Karpas-422 (cell line): Measurements from ENCODE around the gene AKAP7. TPM values are rescaled to one million over a fixed set of nuclear protein-coding genes. Genes with fewer than 3 reads are reported as not detected.
"Not testable (repeated sequence)": the region's sequence is repeated elsewhere in the genome, so short reads cannot be mapped to it uniquely, and the experiment has no call there.

Experiments
- DNase-seq: peaks from one replicate; pipeline ENCODE4 v3.0.0-alpha.2; 2015
- H2AFZ ChIP-seq: fragments of 200-600 bp; sonication (generic); 2 replicates; pipeline ENCODE4 v1.6.1; 2014; ENCODE audit warnings: antibody characterized with exemption, low read length, mixed read lengths
- H3K27ac ChIP-seq: fragments of 200-600 bp; sonication (generic); 2 replicates; pipeline ENCODE4 v1.5.1; 2014; ENCODE audit warnings: mild to moderate bottlenecking, low read length, moderate library complexity
- H3K27me3 ChIP-seq: fragments of 200-600 bp; sonication (generic); 2 replicates; pipeline ENCODE4 v1.6.1; 2014; ENCODE audit warnings: low read length, mixed read lengths
- H3K36me3 ChIP-seq: fragments of 200-600 bp; sonication (generic); 2 replicates; pipeline ENCODE4 v1.6.1; 2014; ENCODE audit warnings: low read length, mixed read lengths; ENCODE audit not compliant: insufficient read depth
- H3K4me1 ChIP-seq: fragments of 200-600 bp; sonication (generic); 2 replicates; pipeline ENCODE4 v1.6.1; 2014; ENCODE audit warnings: mild to moderate bottlenecking, low read length, mixed read lengths
- H3K4me2 ChIP-seq: fragments of 200-600 bp; sonication (generic); 2 replicates; pipeline ENCODE4 v1.6.1; 2014; ENCODE audit warnings: low read length, low read depth, mild to moderate bottlenecking; ENCODE audit not compliant: poor library complexity, severe bottlenecking
- H3K4me3 ChIP-seq: fragments of 200-600 bp; sonication (generic); 2 replicates; pipeline ENCODE4 v1.5.1; 2014; ENCODE audit warnings: mild to moderate bottlenecking, antibody characterized with exemption, low read length, mixed read lengths
- H3K79me2 ChIP-seq: fragments of 200-600 bp; sonication (generic); 2 replicates; pipeline ENCODE4 v1.6.1; 2014; ENCODE audit warnings: mild to moderate bottlenecking, low read length, mixed read lengths
- H3K9ac ChIP-seq: fragments of 200-600 bp; sonication (generic); 2 replicates; pipeline ENCODE4 v1.6.0; 2014; ENCODE audit warnings: low read length
- H3K9me2 ChIP-seq: fragments of 200-600 bp; sonication (generic), shearing (Covaris generic); replicated peaks from 2 replicates; pipeline ENCODE4 v1.6.0; 2014; ENCODE audit warnings: mild to moderate bottlenecking, low read length, moderate library complexity; ENCODE audit not compliant: insufficient read depth
- H3K9me3 ChIP-seq: fragments of 300-700, 200-600 bp; sonication (generic); 2 replicates; pipeline ENCODE4 v1.6.1; 2014; ENCODE audit warnings: low read length, mixed read lengths
- H4K20me1 ChIP-seq: fragments of 200-600 bp; sonication (generic); 2 replicates; pipeline ENCODE4 v1.6.1; 2014; ENCODE audit warnings: mild to moderate bottlenecking, antibody characterized with exemption, low read length, low read depth; ENCODE audit not compliant: insufficient read depth
- total RNA-seq: library from RNA; depleted of rRNA; stranded (reverse); fragments of >200 nt; shearing (Covaris generic); gene quantifications from 2 replicates; pipeline ENCODE4 v1.2.3, GENCODE V29; 2014; ENCODE audit warnings: low replicate concordance; rRNA removed

Gene AKAP7
- total RNA-seq = not detected in 2 replicates

DNA sequence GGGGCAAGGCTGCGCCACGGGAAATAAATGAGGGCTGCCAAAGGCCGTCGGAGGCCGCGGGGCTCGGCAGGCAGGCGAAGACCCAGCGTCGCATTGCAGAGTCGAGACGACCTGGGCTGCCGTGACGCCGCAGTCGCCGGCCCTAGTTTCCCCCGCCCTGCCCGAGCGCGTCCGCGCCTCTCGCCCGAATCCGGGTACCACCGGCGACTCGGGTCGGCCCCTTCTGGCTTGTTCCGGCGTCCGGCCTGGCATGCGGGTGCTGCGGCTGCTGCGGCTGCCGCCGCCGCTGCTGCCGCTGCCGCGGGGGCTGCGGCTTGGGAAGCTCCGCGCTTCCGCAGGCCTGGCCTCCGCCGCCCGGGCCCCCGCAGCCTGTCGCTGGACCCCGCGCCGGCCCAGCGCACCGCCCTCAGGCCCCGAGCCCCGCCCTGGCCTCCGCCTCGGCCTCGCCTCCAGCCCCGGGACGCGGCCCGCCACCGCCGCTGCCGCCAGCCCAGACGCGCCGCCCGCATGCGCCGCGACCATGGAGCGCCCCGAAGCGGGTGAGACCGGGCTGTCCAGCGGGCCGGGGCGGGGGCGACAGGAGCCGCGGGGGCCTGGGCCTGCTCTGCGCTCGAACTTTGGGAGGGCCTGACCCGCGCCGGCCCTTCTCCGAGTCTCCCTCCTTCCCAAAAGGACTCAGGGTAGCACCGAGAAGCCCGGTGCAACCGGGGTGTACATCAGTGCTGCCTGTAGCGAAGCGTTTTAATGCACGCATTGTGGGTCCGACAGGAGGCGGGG, at the start of gene AKAP7:
Gene AKAP7, plus strand, starts transcription at position 224 of the 777 bp plus-strand sequence. Its CDS starts 297 bp downstream, at position 521.
- no peak for DNase-seq
- H3K27me3 ChIP-seq = no peaks in the 10 kb centered on the region
- no peaks in the 10 kb centered on the region for H3K36me3 ChIP-seq
- 0 out of 2 replicates have a peak within 1 kb of the TSS, but pooled peaks have one; percentile 37 for H3K9ac ChIP-seq
- H3K27ac ChIP-seq = no peak within 1 kb of the TSS
- no peaks in the 10 kb centered on the region for H4K20me1 ChIP-seq
- H3K79me2 ChIP-seq = no peaks in the 10 kb centered on the region
- H3K4me2 ChIP-seq = peak within 1 kb of the TSS; percentile 51
- H3K4me1 ChIP-seq = peaks cover 3% of the 10 kb centered on the region; the same call in 1 of the 2 replicates
- peak within 1 kb of the TSS; percentile 46; the same call in 1 of the 2 replicates for H3K4me3 ChIP-seq
- H3K9me2 ChIP-seq = no peaks in the 10 kb centered on the region
- no peak within 1 kb of the TSS for H2AFZ ChIP-seq
- no peaks in the 10 kb centered on the region for H3K9me3 ChIP-seq

DNA sequence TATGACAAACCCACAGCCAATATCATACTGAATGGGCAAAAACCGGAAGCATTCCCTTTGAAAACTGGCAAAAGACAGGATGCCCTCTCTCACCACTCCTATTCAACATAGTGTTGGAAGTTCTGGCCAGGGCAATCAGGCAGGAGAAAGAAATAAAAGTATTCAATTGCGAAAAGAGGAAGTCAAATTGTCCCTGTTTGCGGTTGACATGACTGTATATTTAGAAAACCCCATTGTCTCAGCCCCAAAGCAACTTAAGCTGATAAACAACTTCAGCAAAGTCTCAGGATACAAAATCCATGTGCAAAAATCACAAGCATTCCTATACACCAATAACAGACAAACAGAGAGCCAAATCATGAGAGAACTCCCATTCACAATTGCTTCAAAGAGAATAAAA, 44.9 kb upstream of the AKAP7 start:
- H3K4me1 ChIP-seq, DNase-seq, H2AFZ ChIP-seq, H4K20me1 ChIP-seq, H3K4me2 ChIP-seq, H3K36me3 ChIP-seq, H3K27me3 ChIP-seq, H3K4me3 ChIP-seq, H3K79me2 ChIP-seq, H3K9me3 ChIP-seq, H3K27ac ChIP-seq, H3K9me2 ChIP-seq, H3K9ac ChIP-seq: not testable (repeated sequence)

DNA sequence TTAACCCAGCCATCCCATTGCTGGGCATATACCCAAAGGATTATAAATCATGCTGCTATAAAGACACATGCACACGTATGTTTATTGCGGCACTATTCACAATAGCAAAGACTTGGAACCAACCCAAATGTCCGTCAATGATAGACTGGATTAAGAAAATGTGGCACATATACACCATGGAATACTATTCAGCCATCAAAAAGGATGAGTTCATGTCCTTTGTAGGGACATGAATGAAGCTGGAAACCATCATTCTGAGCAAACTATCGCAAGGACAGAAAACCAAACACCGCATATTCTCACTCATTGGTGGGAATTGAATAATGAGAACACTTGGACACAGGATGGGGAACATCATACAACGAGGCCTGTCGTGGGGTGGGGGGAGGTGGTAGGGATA, 43.3 kb upstream of the AKAP7 start:
- H3K4me2 ChIP-seq, H3K9ac ChIP-seq, H3K36me3 ChIP-seq, H3K4me1 ChIP-seq, H3K27ac ChIP-seq, H2AFZ ChIP-seq, H3K9me2 ChIP-seq, H3K79me2 ChIP-seq, H4K20me1 ChIP-seq, H3K9me3 ChIP-seq, H3K4me3 ChIP-seq, DNase-seq, H3K27me3 ChIP-seq: not testable (repeated sequence)

DNA sequence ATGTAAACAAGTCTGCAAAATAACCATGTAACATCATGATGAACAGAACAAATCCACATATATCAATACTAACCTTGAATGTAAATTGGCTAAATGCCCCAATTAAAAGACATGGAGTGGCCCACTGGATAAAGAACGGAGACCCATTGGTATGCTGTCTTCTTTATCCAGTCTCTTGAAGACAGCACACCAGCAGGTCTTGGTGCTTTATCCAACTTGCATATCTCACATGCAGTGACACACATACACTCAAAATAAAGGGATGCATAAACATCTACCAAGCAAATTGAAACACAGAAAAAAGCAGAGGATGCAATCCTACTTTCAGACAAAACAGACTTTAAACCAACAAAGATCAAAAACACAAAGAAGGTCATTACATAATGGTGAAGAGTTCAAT, 41.9 kb upstream of the AKAP7 start:
- DNase-seq = no peak
- no peaks in the 10 kb centered on the region for H3K27me3 ChIP-seq
- no peak overlapping the region for H3K4me2 ChIP-seq
- no peaks in the 10 kb centered on the region for H3K79me2 ChIP-seq
- H3K9ac ChIP-seq = no peak overlapping the region
- no peaks in the 10 kb centered on the region for H3K9me2 ChIP-seq
- H3K36me3 ChIP-seq = no peaks in the 10 kb centered on the region
- no peaks in the 10 kb centered on the region for H4K20me1 ChIP-seq
- H3K4me3 ChIP-seq = no peak overlapping the region
- H3K9me3 ChIP-seq = no peaks in the 10 kb centered on the region
- H3K4me1 ChIP-seq = no peaks in the 10 kb centered on the region
- H2AFZ ChIP-seq = no peak overlapping the region
- H3K27ac ChIP-seq = no peak overlapping the region

DNA sequence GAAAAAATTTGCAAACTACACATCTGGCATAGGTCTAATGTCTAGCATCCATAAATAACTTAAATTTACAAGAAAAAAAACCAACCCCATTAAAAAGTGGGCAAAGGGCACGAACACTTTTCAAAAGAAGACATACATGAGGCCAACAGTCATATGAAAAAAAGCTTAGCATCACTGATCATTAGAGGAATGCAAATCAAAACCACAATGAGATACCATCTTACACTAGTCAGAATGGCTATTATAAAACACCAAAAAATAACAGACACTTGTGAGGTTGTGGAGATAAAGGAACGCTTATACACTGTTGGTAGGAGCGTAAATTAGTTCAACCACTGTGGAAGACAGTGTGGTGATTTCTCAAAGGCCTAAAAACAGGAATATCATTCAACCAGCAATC, 38.5 kb upstream of the AKAP7 start:
- no peaks in the 10 kb centered on the region for H3K36me3 ChIP-seq
- H3K27me3 ChIP-seq = no peaks in the 10 kb centered on the region
- no peaks in the 10 kb centered on the region for H3K9me3 ChIP-seq
- no peaks in the 10 kb centered on the region for H3K4me1 ChIP-seq
- H2AFZ ChIP-seq = no peak overlapping the region
- H3K4me2 ChIP-seq = no peak overlapping the region
- no peaks in the 10 kb centered on the region for H3K79me2 ChIP-seq
- no peak overlapping the region for H3K9ac ChIP-seq
- H4K20me1 ChIP-seq = no peaks in the 10 kb centered on the region
- H3K4me3 ChIP-seq = no peak overlapping the region
- H3K9me2 ChIP-seq = no peaks in the 10 kb centered on the region
- no peak overlapping the region for H3K27ac ChIP-seq
- DNase-seq = no peak

DNA sequence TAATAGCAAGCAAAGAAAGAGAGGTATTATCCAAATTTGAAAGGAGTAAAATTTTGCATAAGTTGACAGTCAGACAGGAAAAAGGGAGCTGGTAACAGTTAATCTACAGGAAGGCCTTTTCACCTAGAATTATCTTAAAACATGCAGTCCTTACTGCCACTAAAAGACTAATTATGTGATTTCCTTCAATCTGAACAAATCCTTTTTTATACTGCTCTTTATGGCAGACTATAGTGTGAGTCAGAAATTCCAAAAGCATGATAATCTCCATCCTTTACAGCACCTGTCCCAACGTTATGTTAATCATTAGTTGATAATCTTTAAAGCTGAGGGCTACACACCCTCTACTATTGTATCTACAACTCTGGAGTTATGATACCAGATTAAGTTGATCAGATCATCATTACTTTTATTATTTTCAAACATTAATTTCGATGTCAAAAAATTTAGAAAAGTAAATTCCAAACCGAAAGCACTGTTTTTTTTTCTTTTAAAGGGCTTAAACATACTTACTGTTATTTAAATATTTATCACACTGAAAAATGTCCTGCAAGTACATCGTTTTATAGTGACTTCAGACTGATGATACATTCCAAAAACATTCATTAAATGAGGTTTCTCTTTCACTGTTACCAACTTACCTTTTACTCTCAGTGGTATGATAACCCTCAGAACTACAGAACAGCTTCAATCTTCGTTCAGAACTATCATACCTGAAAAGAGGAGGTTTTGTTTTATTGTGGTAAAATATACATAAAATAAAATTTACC, 33.2 kb upstream of the AKAP7 start:
- no peak overlapping the region for H3K4me2 ChIP-seq
- no peaks in the 10 kb centered on the region for H3K4me1 ChIP-seq
- no peak overlapping the region for H3K9ac ChIP-seq
- no peaks in the 10 kb centered on the region for H3K27me3 ChIP-seq
- no peak overlapping the region for H3K4me3 ChIP-seq
- H3K79me2 ChIP-seq = no peaks in the 10 kb centered on the region
- H3K9me2 ChIP-seq = 0 out of 2 replicates have a peak, but pooled peaks cover 4% of the 10 kb centered on the region
- no peak overlapping the region for H3K27ac ChIP-seq
- DNase-seq = no peak
- no peaks in the 10 kb centered on the region for H4K20me1 ChIP-seq
- H3K36me3 ChIP-seq = no peaks in the 10 kb centered on the region
- no peak overlapping the region for H2AFZ ChIP-seq
- no peaks in the 10 kb centered on the region for H3K9me3 ChIP-seq

DNA sequence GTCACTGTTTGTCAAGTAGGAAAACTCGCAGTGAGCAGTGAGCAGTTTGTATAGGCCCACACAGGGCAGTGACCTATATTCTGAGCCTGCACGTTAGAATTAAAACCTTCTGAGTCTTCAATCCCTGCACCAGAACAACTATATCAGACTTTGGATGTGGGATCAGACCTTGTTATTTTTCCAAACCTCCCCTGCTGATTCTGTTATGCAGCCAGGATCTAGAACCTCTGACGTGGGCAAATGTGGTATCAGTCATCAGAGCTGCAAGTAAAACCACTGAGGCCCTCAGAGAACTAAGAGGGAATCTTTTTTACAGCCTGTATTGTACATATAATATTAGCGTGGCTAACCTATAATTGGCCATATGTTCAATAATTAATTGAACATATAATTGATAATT, 32.0 kb upstream of the AKAP7 start:
- Histone ChIP-seq H3K27me3 (no peaks in the 10 kb centered on the region), H3K9ac (no peak overlapping the region), H3K79me2 (no peaks in the 10 kb centered on the region), H3K27ac (no peak overlapping the region), H3K9me3 (no peaks in the 10 kb centered on the region), H3K36me3 (no peaks in the 10 kb centered on the region), H2AFZ (no peak overlapping the region), H3K4me3 (no peak overlapping the region), H3K9me2 (0 out of 2 replicates have a peak, but pooled peaks cover 4% of the 10 kb centered on the region), H3K4me1 (peaks cover 5% of the 10 kb centered on the region; the same call in 1 of the 2 replicates), H4K20me1 (no peaks in the 10 kb centered on the region), H3K4me2 (no peak overlapping the region)
- DNase-seq = no peak

DNA sequence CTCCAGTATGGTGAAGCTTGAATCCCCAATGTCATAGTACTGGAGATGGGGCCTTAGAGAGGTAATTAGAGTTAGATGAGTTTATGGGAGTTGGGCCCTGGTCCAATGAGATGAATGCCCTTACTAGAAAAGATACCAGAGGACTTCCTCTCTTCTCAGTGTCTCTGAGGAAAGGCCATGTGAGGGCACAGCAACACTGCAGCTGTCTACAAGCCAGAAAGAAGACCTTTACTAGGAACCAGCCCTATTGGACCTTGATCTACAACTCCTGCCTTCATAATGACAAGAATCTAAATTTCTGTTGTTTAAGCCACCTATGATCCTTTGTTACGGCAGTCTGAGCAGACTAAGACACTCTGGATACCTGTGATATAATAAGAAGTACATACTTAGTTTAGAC, 31.4 kb upstream of the AKAP7 start:
- Histone ChIP-seq H3K27me3 (no peaks in the 10 kb centered on the region), H3K27ac (no peak overlapping the region), H4K20me1 (no peaks in the 10 kb centered on the region), H3K4me2 (no peak overlapping the region), H3K36me3 (no peaks in the 10 kb centered on the region), H2AFZ (no peak overlapping the region), H3K79me2 (no peaks in the 10 kb centered on the region), H3K4me1 (peaks cover 7% of the 10 kb centered on the region; the same call in 1 of the 2 replicates), H3K9me2 (0 out of 2 replicates have a peak, but pooled peaks cover 4% of the 10 kb centered on the region), H3K9ac (no peak overlapping the region), H3K9me3 (no peaks in the 10 kb centered on the region), H3K4me3 (no peak overlapping the region)
- no peak for DNase-seq
